NCI-H524 treated with DMSO at 0.1 percent for 48 hours (cell line): Measurements from ENCODE around the gene NAB1.
A peak's percentile ranks its signal among the peaks of the same experiment; 100 is the strongest.
"Not testable (repeated sequence)": the region's sequence is repeated elsewhere in the genome, so short reads cannot be mapped to it uniquely, and the experiment has no call there.

ENCODE experiments used
- DNase-seq: peaks from one replicate; lab custom pipeline; 2025; lab: John Stamatoyannopoulos, UW

The NAB1 gene

DNA sequence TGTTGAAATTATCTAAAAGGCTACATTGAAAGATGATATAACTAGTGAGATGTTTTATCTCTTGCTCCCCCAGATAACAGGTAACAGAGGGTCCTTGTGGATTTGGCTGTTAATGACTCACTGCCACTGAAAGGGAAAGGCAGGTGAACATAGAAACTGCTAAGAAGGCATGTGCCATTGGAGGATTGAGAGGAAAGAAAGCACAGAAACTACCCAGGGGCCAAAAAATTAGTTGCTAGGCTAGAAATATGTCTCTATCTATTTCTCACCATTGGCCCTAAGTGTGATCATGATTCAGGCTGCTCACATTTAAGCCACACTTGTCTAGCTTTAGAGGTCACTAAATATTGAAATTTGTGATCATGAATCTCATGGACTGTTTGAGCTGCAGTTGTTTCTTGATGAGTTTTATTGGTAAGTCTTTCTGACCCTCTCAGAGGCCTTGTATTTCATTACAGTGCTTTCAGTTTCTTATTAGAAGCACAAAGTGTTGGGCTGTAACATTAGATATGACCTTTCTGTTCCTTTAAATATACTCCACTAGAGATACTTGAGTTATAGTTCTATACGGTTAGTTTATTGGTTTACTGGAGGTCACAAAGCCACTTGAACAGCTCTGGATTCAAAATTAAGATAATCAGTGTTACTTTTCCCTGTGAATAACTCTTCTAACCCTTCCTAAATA is 26.2 kb downstream of the NAB1 start:
- no peak for DNase-seq

DNA sequence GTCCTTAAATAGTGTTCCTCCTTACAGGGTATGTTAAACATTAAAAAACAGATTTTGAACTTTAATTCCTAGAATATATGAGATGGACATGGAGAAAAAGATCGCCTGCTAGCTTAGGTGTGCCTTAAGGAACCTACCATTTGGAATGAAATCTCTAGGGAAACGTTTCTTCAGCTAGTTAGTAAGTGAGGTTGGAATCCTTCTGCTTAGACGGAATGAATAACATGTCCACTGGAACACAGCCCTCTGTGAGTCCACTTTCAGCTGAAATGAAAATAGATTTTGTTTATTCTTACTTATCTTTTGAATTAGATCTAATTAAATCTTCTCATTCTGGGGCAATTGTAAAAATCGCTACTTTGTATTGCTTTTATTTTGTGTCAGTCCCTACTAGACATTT is 28.4 kb downstream of the NAB1 start:
- no peak for DNase-seq

DNA sequence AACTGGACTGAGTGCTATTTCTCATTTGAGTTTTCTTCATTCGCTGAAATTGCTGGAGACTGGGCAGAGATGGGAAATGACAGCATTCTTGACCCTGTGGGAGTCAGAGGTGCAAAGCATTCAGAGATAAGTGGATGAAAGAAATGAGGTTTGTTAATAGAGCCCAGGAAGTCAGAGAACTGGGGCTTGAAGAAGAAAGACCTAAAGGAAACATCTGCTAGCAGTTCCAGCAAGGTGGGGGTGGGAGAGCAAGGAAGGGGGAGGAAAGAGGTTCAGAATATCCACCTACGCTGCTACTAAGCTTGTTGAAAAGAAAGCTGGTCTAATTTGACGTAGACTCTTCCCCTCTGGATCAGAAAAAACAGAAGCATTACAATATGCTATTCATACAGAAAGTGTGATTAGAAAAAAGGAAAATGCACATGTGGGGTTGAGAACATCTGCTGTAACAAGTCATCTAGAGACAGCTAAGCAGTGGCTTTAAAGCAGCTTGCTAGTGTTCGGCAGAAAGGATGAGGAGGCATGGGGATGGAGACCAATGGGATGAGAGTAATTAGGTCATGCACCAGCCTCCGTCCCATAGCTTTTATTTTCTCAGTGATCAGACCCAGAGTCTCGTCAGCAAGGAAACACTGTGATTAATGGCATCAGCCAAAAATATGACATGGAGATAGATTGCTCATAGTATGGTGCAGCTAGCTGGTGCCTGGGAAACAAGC is 29.7 kb downstream of the NAB1 start:
- no peak for DNase-seq

DNA sequence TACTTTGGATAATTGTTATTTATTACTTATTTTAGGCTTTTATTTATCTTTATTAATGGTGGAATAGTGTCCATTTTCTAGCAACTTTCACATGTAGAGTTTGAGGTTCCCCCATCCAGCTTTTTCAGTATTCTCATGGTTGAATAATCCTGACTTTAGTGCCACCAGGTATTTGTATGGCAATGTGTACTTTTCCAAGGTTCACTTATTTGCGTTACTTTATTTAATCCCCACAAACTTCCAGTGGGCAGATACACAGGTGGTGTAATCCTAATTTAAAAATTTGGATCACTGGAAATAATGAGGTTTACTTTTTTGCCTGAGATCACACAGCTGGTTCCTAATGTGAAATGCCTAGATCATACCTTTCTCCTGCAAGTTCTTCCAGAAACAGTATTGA is 30.5 kb downstream of the NAB1 start:
- no peak for DNase-seq

DNA sequence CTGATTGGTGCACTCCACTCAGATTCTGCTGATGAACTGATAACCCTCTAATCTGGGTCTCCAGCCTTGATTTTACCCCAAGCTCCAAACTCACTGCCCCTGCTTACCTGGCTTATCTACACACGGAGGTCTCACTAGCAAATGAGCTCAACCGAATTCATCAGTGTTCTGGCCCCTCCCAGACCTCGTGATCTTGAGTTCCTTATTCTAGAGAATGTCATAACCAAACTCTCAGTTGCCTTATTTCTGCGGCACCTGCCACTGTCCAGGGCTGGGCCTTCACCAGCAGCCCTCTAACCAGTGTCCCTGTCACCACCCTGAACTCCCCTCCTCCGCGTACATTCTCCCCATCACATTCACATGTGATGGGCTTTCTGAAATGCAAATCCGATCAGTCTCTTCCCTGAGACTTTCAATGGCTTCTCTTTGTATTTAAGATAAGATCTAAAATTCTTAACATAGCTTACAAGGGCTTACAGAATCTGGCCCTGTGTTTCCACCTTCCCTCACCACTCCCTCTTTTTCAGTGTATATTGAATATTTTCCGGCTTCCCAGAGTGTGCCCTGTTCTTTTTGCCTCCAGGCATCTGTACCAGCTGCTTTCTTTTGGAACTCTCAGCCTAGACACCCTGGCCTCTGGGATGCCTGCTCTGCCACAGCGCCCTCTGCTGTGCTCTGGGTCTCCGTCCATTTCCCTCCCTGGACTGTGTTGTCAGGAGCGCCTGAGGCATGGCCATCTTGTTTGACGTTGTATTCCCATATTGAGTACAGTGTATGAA is 31.1 kb downstream of the NAB1 start:
- DNase-seq: no peak

DNA sequence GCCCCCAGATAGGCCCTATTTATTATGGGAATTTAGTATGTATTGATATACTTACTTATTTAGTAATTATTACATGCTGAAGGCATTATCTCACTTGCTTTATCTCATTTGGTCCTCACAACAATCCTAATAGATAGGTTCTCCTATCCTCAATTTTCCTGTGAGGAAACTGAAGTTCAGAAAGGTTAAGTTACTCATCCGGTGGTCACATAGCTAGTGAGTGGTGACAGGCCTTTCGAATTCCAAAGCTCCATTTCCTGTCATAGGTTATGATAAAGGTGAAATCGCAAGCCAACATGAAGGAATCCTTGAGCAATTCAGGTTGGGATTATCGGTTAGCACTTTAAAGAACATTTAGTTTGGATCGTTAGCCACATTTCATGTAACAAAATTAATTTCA is 33.3 kb downstream of the NAB1 start:
- no peak for DNase-seq

DNA sequence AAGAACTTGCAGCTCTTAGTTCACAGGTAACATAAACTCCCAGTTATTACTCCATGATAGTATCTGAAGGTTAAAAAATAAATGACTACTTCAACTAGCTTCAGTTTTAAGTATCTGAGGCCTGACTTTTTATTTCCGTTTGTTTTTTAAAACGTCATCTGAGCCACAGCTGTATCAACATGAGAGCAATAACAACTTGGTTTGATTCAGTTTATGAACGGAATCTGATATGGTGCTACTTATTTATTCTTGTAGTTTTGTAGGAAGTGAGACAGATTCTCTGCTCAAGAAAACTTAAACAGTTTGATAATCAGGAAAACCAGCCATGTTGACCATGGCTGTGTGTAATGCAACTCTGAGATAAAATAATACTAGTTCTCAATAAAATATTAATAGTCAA is 34.9 kb downstream of the NAB1 start:
- DNase-seq: no peak

DNA sequence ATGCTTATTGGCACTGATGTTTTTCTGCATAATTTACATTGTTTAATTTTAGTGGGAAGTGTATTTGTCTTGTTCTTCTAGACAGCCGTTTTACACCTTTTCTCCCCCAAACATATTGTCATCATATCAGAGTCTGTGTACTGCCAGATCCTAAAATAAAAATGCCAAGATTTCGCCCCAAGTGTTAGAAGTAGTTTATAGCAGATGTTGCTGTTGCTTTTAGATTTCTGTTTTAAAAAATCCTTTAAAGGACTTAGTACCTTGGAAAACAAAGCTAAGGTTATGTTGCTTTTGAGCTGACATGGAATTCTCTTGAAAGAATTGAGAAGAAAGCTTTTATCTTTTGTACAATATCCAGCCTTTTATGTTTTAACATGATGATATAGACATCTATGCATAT is 36.0 kb downstream of the NAB1 start:
- no peak for DNase-seq

DNA sequence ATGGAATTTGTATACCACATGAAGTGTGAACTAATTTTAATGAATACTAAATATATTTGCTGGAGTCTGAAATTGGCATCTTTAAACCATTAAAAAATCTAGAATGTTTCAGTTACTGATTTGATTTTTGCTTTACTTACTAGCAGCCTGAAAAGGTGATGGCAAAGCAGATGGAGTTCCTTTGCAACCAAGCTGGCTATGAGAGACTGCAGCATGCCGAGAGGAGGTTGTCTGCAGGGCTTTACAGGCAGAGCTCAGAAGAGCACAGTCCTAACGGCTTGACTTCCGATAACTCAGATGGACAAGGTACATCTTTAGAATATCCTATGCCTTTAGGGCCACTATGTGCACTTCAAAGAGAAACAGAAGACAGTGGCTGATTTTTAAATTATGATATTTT is 36.5 kb downstream of the NAB1 start:
- DNase-seq: no peak

DNA sequence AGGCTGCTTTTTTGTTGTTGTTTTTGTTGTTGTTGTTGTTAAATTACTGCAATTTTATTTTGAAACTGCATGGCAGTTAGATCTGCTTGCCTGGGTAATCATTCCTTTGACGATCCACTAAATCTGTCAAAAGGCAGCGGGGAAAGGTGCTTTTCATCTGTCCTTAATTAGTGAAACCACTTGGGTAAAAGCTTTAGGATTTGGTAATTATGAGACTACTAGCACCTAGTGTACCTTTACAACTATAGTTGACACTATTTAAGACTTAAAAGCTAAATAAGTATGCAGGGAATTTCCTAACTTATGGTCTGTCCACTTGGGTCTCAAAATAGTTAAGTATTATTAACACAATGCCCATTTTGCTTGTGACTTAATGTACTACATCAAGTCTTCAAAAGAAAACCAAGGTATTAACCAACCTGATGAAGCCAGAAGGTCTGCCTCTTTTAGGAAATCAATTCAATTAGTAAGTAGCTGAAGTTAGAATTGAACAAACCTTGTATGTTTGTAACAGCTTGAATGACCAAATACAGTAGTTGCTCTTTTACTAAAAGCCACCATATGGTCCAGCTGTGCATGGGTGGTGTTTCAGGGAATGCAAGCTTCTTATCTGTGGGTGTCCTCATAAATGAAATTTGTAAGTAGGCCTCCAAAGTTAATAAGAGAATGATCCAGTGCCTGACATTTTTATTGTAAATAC is 44.8 kb downstream of the NAB1 start:
- peak; percentile 44 for DNase-seq

DNA sequence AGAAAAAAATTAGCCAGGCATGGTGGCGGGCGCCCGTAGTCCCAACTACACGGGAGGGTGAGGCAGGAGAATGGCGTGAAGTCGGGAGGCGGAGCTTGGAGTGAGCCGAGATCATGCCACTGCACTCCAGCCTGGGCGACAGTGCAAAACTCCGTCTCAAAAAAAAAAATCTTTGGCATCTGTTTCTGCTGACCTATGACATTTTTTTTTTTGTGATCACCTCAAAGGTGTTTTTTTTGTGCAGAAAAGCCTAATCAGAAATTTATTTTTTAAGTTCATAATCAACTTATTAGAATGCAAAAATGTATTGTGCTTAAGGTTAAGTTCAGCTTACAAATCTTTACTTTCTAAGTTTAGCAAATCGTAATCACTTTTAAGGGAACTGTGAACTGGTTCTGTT is 45.6 kb downstream of the NAB1 start:
- no peak for DNase-seq

DNA sequence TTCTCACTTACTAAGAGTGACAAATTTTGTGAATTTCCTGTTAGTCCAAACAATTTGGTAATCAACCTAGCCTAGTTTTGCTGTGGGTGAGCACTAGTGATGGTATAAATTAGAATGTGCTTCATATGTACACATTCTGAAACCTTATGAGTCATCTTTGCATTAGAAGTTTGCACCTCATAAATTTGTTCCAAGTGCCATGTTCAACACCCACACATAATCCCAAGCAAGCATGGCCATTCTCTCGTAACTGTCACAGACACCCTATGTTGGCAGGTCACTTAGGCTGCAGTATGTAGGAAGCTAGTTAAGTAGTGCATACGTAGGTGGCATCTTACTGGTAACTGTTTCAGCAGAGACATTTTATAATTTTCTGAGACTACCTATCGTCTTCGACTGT is 46.9 kb downstream of the NAB1 start:
- no peak for DNase-seq

DNA sequence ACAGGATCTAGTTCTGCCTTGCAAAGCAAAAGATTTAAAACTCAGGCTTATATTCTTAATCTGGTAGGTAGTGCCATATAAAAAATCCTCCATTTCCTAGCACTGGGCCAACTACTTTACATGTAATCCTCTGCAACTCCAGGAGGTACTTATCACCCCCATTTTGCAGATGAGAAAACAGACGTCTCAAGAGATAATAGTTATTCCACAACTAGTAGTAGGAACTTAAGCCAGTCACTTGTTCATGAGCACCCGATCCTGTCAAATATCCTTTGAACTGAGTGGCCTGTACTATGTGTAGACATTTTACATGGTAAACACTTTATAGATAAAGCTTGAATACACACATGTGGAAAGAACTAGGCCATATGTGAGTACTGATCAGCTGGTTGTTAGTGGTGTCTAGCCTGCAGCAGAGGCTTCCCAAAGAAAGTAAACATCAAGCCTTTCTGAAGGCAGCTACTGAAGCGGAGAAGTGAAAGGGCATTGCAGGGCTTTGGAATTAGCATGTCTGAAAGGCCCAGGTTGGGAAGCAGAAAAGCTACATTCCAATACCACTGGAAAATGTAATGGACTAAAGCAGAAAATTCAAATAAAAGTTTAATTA is 48.0 kb downstream of the NAB1 start:
- no peak for DNase-seq

DNA sequence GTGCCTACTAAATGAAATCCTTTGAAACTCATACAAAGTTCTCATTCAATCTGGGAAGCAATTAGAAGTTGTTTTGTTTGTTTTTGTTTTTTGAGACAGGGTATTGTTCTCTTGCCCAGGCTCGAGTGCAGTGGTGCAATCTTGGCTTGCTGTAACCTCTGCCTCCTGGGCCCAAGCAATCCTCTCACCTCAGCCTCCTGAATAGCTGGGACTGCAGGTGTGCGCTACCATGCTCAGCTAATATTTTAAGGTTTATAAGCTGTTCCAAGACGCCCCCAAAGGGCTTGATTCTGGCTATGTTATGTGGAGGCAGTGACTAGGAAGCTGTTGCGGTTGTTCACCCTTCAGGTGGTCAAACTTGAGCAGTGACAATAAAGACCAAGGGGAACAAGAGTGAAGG is 48.5 kb downstream of the NAB1 start:
- no peak for DNase-seq

DNA sequence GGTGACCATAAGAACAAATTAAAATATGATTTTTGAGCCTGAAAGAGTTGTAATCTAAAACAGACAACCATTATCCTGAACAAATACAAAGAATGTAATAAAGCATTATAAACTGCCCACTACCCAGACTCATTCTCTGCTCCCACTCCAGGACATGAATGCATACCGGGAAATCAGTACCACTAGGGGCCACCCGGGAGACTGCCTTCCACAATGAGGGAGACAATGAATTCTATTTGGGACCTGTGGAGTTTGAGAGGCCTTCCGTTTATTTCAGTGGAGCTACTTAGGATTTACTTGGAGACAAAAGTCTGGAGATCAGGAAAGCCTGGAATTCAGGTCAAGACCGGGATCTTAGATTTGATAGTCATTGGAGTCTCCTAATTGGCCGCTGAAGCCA is 50.0 kb downstream of the NAB1 start:
- DNase-seq: no peak

DNA sequence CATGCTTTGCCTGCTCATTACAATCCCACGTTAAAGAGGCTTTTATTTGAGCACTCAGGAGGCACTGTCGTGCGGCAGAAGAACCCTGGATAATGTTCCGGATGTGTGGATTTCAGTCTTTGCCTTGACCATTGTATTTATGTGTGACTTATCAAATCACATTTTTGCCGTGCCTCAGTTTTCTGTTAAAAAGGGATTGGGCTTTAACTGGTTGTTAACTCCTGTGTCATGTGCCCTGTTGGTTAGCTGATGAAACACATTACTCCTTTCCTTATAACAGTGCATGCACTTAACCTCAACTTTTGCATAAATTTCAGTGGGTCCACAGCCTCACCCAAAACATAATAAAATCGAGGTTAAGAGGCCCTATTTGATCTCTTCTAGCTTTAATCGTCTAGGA is 52.7 kb downstream of the NAB1 start:
- DNase-seq: no peak

DNA sequence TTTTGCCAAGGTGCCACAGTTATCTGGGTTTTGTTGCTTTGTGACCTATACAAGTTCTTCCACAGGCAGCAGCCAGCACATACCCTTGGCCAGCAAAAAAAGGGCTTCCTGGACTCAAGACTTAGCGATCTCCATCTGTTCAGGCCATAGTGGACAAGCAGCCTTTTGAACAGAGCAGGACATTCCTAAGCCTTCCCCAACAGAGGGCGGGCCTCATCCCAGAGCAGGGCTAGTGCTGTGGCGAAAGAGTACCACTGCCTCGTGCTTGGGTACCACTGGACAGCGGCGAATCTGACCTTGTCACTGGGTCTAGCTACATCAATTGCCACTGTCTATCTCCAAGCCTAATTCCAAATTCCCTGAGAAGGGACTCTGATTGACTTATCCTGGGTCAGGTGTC is 56.4 kb downstream of the NAB1 start:
- DNase-seq: no peak

DNA sequence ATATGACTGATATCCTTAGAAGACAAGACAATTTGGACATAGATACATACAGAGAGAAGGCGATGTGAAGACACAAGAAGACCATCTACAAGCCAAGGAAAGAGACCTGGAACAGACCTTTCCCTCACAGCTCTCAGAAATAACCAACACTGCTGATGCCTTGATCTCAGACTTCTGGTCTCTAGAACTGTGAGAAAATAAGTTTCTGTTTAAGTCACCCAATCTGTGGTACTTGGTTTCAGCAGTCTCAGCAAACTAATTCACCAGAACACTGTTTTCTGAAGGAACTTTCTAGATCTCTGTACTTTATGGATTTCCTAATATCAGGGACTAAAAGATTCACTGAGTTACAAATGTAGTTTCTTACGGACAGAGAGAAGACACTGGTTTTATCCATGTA is 58.8 kb downstream of the NAB1 start:
- no peak for DNase-seq

DNA sequence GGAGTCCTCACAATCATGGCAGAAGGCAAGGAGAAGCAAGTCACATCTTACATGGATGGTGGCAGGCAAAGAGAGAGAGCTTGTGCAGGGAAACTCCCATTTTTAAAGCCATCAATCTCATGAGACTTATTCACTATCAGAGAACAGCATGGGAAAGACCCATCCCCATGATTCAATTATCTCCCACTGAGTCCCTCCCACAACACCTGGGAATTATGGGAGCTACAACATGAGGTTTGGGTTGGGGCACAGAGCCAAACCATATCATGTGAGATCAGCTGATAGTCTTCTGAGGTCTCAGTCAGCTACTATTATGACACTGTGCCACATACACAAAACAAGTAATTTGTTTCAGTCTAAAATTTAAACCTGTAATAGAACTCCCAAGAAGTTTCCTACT is 59.8 kb downstream of the NAB1 start:
- not testable (repeated sequence) for DNase-seq

DNA sequence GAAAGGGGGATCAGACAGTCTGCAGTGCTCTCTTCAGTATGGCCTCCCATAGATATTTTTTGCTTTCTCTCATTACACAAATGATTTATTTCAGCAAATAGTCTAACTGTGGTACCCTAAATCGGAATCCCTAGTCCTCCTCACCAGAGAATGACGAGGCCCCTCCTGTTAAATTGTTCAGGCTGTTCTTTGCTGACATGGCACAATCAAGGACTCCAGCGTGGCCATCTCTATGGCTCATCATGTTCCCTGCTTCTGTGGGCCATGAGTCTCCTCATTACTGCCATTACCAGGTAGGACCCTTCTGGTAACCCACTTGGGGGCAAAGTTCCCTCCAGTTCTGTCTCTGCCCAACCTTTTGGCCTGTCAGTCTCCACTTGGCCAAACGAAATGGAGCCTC is 62.2 kb downstream of the NAB1 start:
- no peak for DNase-seq

DNA sequence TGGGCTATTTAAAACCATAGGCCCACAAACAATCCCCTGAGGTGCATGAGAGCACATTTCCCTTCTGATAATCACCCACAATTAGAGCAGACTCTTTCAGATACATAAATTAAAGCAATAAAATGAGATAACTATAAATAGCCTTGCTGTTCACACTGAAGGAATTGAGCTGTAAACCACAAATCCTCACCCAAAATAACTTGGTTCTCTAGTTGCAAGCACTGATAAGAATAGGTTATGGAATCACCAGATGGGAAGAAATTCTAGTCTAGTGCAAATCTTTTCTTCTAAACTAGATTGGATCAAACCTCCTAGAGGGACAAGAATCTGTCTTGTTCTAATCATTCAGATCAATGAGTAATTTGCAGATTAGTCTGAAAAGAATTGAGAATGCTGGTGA is 64.6 kb downstream of the NAB1 start:
- no peak for DNase-seq

DNA sequence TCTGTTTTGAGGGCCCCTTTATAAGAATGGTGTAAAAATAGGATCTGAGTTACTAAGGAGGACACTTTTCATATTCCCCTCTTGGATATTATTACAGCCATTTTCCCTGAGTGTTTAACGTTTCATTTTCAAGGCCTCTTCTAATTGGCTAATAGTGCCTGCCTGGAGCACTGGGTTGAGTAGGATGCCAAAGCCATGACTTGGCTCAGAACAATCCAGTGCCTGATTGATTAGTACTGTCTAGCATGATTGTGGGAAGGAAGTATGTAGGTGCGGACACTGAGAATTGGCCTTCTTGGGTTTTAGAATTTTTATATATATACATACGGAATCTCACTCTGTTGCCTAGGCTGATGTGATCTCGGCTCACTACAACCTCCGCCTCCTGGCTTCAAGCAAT is 66.1 kb downstream of the NAB1 start:
- no peak for DNase-seq
